Measurements from ENCODE around the gene SKIDA1.

Gene SKIDA1

GRCh38 chr10:21505711-21506278, 19.7 kb downstream of the SKIDA1 start (continued):
- TF ChIP-seq, protein P1, sequence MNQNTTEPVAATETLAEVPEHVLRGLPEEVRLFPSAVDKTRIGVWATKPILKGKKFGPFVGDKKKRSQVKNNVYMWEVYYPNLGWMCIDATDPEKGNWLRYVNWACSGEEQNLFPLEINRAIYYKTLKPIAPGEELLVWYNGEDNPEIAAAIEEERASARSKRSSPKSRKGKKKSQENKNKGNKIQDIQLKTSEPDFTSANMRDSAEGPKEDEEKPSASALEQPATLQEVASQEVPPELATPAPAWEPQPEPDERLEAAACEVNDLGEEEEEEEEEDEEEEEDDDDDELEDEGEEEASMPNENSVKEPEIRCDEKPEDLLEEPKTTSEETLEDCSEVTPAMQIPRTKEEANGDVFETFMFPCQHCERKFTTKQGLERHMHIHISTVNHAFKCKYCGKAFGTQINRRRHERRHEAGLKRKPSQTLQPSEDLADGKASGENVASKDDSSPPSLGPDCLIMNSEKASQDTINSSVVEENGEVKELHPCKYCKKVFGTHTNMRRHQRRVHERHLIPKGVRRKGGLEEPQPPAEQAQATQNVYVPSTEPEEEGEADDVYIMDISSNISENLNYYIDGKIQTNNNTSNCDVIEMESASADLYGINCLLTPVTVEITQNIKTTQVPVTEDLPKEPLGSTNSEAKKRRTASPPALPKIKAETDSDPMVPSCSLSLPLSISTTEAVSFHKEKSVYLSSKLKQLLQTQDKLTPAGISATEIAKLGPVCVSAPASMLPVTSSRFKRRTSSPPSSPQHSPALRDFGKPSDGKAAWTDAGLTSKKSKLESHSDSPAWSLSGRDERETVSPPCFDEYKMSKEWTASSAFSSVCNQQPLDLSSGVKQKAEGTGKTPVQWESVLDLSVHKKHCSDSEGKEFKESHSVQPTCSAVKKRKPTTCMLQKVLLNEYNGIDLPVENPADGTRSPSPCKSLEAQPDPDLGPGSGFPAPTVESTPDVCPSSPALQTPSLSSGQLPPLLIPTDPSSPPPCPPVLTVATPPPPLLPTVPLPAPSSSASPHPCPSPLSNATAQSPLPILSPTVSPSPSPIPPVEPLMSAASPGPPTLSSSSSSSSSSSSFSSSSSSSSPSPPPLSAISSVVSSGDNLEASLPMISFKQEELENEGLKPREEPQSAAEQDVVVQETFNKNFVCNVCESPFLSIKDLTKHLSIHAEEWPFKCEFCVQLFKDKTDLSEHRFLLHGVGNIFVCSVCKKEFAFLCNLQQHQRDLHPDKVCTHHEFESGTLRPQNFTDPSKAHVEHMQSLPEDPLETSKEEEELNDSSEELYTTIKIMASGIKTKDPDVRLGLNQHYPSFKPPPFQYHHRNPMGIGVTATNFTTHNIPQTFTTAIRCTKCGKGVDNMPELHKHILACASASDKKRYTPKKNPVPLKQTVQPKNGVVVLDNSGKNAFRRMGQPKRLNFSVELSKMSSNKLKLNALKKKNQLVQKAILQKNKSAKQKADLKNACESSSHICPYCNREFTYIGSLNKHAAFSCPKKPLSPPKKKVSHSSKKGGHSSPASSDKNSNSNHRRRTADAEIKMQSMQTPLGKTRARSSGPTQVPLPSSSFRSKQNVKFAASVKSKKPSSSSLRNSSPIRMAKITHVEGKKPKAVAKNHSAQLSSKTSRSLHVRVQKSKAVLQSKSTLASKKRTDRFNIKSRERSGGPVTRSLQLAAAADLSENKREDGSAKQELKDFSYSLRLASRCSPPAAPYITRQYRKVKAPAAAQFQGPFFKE (tag by site-specific recombination; IDR thresholded peaks at IDR 0.05; ENCODE audit: borderline replicate concordance) = no peak
- TF ChIP-seq REPIN1 (tag by site-specific recombination; IDR thresholded peaks at IDR 0.05; ENCODE audit: low read depth) = no peak
- TF ChIP-seq TRIM28 (IDR thresholded peaks at IDR 0.05; ENCODE audit: borderline replicate concordance, low read length) = 0 out of 2 replicates have a peak, but pooled peaks have one; percentile 61
- TF ChIP-seq, protein P2, sequence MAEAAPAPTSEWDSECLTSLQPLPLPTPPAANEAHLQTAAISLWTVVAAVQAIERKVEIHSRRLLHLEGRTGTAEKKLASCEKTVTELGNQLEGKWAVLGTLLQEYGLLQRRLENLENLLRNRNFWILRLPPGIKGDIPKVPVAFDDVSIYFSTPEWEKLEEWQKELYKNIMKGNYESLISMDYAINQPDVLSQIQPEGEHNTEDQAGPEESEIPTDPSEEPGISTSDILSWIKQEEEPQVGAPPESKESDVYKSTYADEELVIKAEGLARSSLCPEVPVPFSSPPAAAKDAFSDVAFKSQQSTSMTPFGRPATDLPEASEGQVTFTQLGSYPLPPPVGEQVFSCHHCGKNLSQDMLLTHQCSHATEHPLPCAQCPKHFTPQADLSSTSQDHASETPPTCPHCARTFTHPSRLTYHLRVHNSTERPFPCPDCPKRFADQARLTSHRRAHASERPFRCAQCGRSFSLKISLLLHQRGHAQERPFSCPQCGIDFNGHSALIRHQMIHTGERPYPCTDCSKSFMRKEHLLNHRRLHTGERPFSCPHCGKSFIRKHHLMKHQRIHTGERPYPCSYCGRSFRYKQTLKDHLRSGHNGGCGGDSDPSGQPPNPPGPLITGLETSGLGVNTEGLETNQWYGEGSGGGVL (tag by site-specific recombination; IDR thresholded peaks at IDR 0.05) = no peak
- no peak for TF ChIP-seq ZNF623 (tag by site-specific recombination; IDR thresholded peaks at IDR 0.05)
- TF ChIP-seq MZF1 (tag by site-specific recombination; IDR thresholded peaks at IDR 0.05; ENCODE audit: borderline replicate concordance) = no peak
- TF ChIP-seq ZNF513 (tag by site-specific recombination; IDR thresholded peaks at IDR 0.05) = no peak
- no peak for TF ChIP-seq PATZ1 (tag by site-specific recombination; IDR thresholded peaks at IDR 0.05)
- TF ChIP-seq ZNF600 (tag by site-specific recombination; IDR thresholded peaks at IDR 0.05) = peak; percentile 21; the same call in 1 of the 2 replicates
- TF ChIP-seq TSHZ1 (tag by site-specific recombination; IDR thresholded peaks at IDR 0.05; ENCODE audit: borderline replicate concordance) = no peak
- no peak for TF ChIP-seq ZNF658 (tag by site-specific recombination; IDR thresholded peaks at IDR 0.05)
- no peak for TF ChIP-seq ZNF654 (tag by site-specific recombination; IDR thresholded peaks at IDR 0.05; ENCODE audit: low read depth)
- TF ChIP-seq ZSCAN30 (tag by site-specific recombination; IDR thresholded peaks at IDR 0.05) = 0 out of 2 replicates have a peak, but pooled peaks have one; percentile 51
- TF ChIP-seq, protein P3, sequence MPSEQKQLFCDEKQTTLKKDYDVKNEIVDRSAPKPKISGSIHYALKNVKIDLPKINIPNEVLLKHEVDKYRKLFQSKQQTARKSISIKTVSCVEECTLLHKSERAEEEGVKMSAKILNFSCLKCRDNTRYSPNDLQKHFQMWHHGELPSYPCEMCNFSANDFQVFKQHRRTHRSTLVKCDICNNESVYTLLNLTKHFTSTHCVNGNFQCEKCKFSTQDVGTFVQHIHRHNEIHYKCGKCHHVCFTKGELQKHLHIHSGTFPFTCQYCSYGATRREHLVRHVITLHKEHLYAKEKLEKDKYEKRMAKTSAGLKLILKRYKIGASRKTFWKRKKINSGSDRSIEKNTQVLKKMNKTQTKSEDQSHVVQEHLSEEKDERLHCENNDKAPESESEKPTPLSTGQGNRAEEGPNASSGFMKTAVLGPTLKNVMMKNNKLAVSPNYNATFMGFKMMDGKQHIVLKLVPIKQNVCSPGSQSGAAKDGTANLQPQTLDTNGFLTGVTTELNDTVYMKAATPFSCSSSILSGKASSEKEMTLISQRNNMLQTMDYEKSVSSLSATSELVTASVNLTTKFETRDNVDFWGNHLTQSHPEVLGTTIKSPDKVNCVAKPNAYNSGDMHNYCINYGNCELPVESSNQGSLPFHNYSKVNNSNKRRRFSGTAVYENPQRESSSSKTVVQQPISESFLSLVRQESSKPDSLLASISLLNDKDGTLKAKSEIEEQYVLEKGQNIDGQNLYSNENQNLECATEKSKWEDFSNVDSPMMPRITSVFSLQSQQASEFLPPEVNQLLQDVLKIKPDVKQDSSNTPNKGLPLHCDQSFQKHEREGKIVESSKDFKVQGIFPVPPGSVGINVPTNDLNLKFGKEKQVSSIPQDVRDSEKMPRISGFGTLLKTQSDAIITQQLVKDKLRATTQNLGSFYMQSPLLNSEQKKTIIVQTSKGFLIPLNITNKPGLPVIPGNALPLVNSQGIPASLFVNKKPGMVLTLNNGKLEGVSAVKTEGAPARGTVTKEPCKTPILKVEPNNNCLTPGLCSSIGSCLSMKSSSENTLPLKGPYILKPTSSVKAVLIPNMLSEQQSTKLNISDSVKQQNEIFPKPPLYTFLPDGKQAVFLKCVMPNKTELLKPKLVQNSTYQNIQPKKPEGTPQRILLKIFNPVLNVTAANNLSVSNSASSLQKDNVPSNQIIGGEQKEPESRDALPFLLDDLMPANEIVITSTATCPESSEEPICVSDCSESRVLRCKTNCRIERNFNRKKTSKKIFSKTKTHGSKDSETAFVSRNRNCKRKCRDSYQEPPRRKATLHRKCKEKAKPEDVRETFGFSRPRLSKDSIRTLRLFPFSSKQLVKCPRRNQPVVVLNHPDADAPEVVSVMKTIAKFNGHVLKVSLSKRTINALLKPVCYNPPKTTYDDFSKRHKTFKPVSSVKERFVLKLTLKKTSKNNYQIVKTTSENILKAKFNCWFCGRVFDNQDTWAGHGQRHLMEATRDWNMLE (tag by site-specific recombination; conservative IDR thresholded peaks at IDR 0.05; ENCODE audit: low read depth) = no peak
- no peak for TF ChIP-seq ZNF664 (tag by site-specific recombination; IDR thresholded peaks at IDR 0.05)
- TF ChIP-seq ZSCAN5A (tag by site-specific recombination; IDR thresholded peaks at IDR 0.05) = no peak
- TF ChIP-seq ZBTB17 (tag by site-specific recombination; IDR thresholded peaks at IDR 0.05) = peak; percentile 23; the same call in 1 of the 2 replicates
